Lower leg skin (tissue), 3 donors: ENCODE results near the gene CDKN2B-AS1.

Experiments used
- POLR2A ChIP-seq, 2 donors: fragments of 450-650 bp; IDR thresholded peaks; one replicate each; pipeline ENCODE4 v1.6.1; 2016 to 2017; ENCODE audit warnings: antibody characterized with exemption in 2 of 2, mild to moderate bottlenecking in 1 of 2, moderate library complexity in 1 of 2
- TF ChIP-seq, protein P1 (sequence below), 3 donors: fragments of 450-650 bp; IDR thresholded peaks; one replicate each; pipeline ENCODE4 v1.5.1; 2016; ENCODE audit warnings: antibody characterized with exemption in 3 of 3, mild to moderate bottlenecking in 3 of 3, moderate library complexity in 2 of 3

GRCh38 chr9:22097707-22098106 is 103.1 kb downstream of the CDKN2B-AS1 start:
- TF ChIP-seq, protein P1, sequence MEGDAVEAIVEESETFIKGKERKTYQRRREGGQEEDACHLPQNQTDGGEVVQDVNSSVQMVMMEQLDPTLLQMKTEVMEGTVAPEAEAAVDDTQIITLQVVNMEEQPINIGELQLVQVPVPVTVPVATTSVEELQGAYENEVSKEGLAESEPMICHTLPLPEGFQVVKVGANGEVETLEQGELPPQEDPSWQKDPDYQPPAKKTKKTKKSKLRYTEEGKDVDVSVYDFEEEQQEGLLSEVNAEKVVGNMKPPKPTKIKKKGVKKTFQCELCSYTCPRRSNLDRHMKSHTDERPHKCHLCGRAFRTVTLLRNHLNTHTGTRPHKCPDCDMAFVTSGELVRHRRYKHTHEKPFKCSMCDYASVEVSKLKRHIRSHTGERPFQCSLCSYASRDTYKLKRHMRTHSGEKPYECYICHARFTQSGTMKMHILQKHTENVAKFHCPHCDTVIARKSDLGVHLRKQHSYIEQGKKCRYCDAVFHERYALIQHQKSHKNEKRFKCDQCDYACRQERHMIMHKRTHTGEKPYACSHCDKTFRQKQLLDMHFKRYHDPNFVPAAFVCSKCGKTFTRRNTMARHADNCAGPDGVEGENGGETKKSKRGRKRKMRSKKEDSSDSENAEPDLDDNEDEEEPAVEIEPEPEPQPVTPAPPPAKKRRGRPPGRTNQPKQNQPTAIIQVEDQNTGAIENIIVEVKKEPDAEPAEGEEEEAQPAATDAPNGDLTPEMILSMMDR (IDR thresholded peaks at IDR 0.05): no peak
- TF ChIP-seq POLR2A (IDR thresholded peaks at IDR 0.05): no peak
